Measurements from ENCODE around the gene FBXO31. TPM values are rescaled to one million over a fixed set of nuclear protein-coding genes. Genes with fewer than 3 reads are reported as not detected.
"Not testable (repeated sequence)": the region's sequence is repeated elsewhere in the genome, so short reads cannot be mapped to it uniquely, and the experiment has no call there.

The FBXO31 gene
- total and polyA plus RNA-seq, 2 donors (not counting 1 experiment from before 2014, with no cell fraction given), result 17.8 to 32.9 TPM

GRCh38 chr16:87362828-87363559 is 20.6 kb downstream of the FBXO31 start:
- H3K4me1 Mint-ChIP-seq, result not testable (repeated sequence)

GRCh38 chr16:87361916-87362619 is 21.5 kb downstream of the FBXO31 start:
- Mint-ChIP-seq H3K27ac (no peak overlapping the region), H3K4me1 (peaks cover 2% of the 10 kb centered on the region), H3K4me3 (no peak overlapping the region), H3K27me3 (no peaks in the 10 kb centered on the region), H3K9me3 (ENCODE audit: insufficient read depth) (no peaks in the 10 kb centered on the region)
- no peak overlapping the region for H3K4me3 ChIP-seq (ENCODE audit: control extremely low read depth in 1 of 5, extremely low read depth in 1 of 5, insufficient read depth in 1 of 5, low read depth in 2 of 5, low read length in 4 of 5)
- no peak overlapping the region for H3K27ac ChIP-seq (ENCODE audit: low read length in 2 of 2)
- H3K9me3 ChIP-seq (ENCODE audit: control extremely low read depth in 1 of 3, control insufficient read depth in 2 of 3, insufficient read depth in 1 of 3, low read length in 2 of 3), result no peaks in the 10 kb centered on the region
- H2AFZ ChIP-seq (ENCODE audit: insufficient read depth, low read depth, low read length, poor library complexity, severe bottlenecking), result no peak overlapping the region
- ChIA-PET POLR2A (no interaction called here), CTCF (no interaction called here)
- H4K20me1 ChIP-seq (ENCODE audit: control insufficient read depth, insufficient read depth, low read length, poor library complexity, severe bottlenecking), result peaks cover 36% of the 10 kb centered on the region
- peaks cover 52% of the 10 kb centered on the region for H3K79me2 ChIP-seq (ENCODE audit: control insufficient read depth, insufficient read depth, low read length)
- no peak for DNase-seq
- no peaks in the 10 kb centered on the region for H3K4me1 ChIP-seq (ENCODE audit: control insufficient read depth in 2 of 2, insufficient read depth in 2 of 2, low read length in 2 of 2)
- no peaks in the 10 kb centered on the region for H3K27me3 ChIP-seq (replicated peaks in 1 of 4; ENCODE audit: control extremely low read depth in 1 of 4, control insufficient read depth in 3 of 4, insufficient read depth in 4 of 4, low read length in 3 of 4)
- intact Hi-C loops (cut with micrococcal nuclease), result no loop called here
- no peak overlapping the region for H3K9ac ChIP-seq (ENCODE audit: low read length)
- H3K4me2 ChIP-seq (replicated peaks; ENCODE audit: low read depth, low read length, poor library complexity, severe bottlenecking), result no peak overlapping the region
- ATAC-seq (ENCODE audit: low read depth), result no peak
- peaks cover 0 to 50% of the 10 kb centered on the region in 2 experiments for H3K36me3 ChIP-seq (replicated peaks in 1 of 2; ENCODE audit: control extremely low read depth in 1 of 2, control insufficient read depth in 1 of 2, extremely low read depth in 1 of 2, insufficient read depth in 2 of 2, low read length in 1 of 2)
- WGBS (ENCODE audit: insufficient coverage), result 100% methylated on average over 2 of the region's 8 CpGs
- TF ChIP-seq CTCF (IDR thresholded peaks at IDR 0.05), result no peak
- TF ChIP-seq EZH2 (IDR thresholded peaks at IDR 0.05; ENCODE audit: borderline replicate concordance, insufficient read depth, low read depth, low read length, poor library complexity, severe bottlenecking), result no peak

More at GRCh38 chr16:87362828-87363559, 20.6 kb downstream of the FBXO31 start:
- H3K27me3 Mint-ChIP-seq; ATAC-seq (ENCODE audit: low read depth); H3K9ac ChIP-seq (ENCODE audit: low read length); H3K4me1 ChIP-seq (ENCODE audit: control insufficient read depth in 2 of 2, insufficient read depth in 2 of 2, low read length in 2 of 2); H3K4me2 ChIP-seq (replicated peaks; ENCODE audit: low read depth, low read length, poor library complexity, severe bottlenecking); H3K9me3 Mint-ChIP-seq (ENCODE audit: insufficient read depth); H3K4me3 ChIP-seq (ENCODE audit: control extremely low read depth in 1 of 5, extremely low read depth in 1 of 5, insufficient read depth in 1 of 5, low read depth in 2 of 5, low read length in 4 of 5); H3K4me3 Mint-ChIP-seq; CTCF ChIA-PET; H2AFZ ChIP-seq (ENCODE audit: insufficient read depth, low read depth, low read length, poor library complexity, severe bottlenecking); H3K27me3 ChIP-seq (replicated peaks in 1 of 4; ENCODE audit: control extremely low read depth in 1 of 4, control insufficient read depth in 3 of 4, insufficient read depth in 4 of 4, low read length in 3 of 4); DNase-seq; H3K9me3 ChIP-seq (ENCODE audit: control extremely low read depth in 1 of 3, control insufficient read depth in 2 of 3, insufficient read depth in 1 of 3, low read length in 2 of 3); intact Hi-C loops (cut with micrococcal nuclease); POLR2A ChIA-PET; H3K27ac ChIP-seq (ENCODE audit: low read length in 2 of 2); H3K27ac Mint-ChIP-seq: not testable (repeated sequence)
- peaks cover 45% of the 10 kb centered on the region for H4K20me1 ChIP-seq (ENCODE audit: control insufficient read depth, insufficient read depth, low read length, poor library complexity, severe bottlenecking)
- H3K79me2 ChIP-seq (ENCODE audit: control insufficient read depth, insufficient read depth, low read length), result peaks cover 61% of the 10 kb centered on the region
- WGBS (ENCODE audit: insufficient coverage), result 96% methylated on average over 11 of the region's 13 CpGs
- H3K36me3 ChIP-seq (replicated peaks in 1 of 2; ENCODE audit: control extremely low read depth in 1 of 2, control insufficient read depth in 1 of 2, extremely low read depth in 1 of 2, insufficient read depth in 2 of 2, low read length in 1 of 2), result peaks cover 0 to 47% of the 10 kb centered on the region in 2 experiments
